Mesothelial cell of epicardium (in vitro differentiated cells): ENCODE measurements around the gene RGS21. TPM values are rescaled to one million over a fixed set of nuclear protein-coding genes. Genes with fewer than 3 reads are reported as not detected.

Experiments used
- DNase-seq, 2 experiments: peaks; one replicate each; pipeline ENCODE4 v3.0.0; 2021; ENCODE audit warnings: low spot score in 2 of 2; ENCODE audit not compliant: unreplicated experiment in 2 of 2
- H3K27ac Mint-ChIP-seq: 2 replicates; pipeline ENCODE4 v1.8.0; 2021; ENCODE audit warnings: mixed read lengths
- H3K27me3 Mint-ChIP-seq: 2 replicates; pipeline ENCODE4 v1.8.0; 2021; ENCODE audit warnings: low read depth, mixed read lengths
- H3K36me3 Mint-ChIP-seq: 2 replicates; pipeline ENCODE4 v1.8.0; 2021; ENCODE audit warnings: mixed read lengths
- H3K4me1 Mint-ChIP-seq: 2 replicates; pipeline ENCODE4 v1.8.0; 2021; ENCODE audit warnings: mixed read lengths
- H3K4me3 Mint-ChIP-seq: 2 replicates; pipeline ENCODE4 v1.8.0; 2021; ENCODE audit warnings: mild to moderate bottlenecking, moderate library complexity, mixed read lengths
- H3K9me3 Mint-ChIP-seq: 2 replicates; pipeline ENCODE4 v1.8.0; 2021; ENCODE audit warnings: mixed read lengths
- total RNA-seq: library from RNA; stranded (reverse); gene quantifications from 3 replicates; pipeline ENCODE4 v1.2.1, GENCODE V29; 2021
- TF ChIP-seq, protein P1 (sequence below): fragments of 200-600 bp; sonication (generic); IDR thresholded peaks from one replicate; pipeline ENCODE4 v1.5.0; 2021; ENCODE audit warnings: antibody characterized with exemption; ENCODE audit not compliant: unreplicated experiment

Gene RGS21
- total RNA-seq, 1 donor from 2014 or later: not detected

DNA sequence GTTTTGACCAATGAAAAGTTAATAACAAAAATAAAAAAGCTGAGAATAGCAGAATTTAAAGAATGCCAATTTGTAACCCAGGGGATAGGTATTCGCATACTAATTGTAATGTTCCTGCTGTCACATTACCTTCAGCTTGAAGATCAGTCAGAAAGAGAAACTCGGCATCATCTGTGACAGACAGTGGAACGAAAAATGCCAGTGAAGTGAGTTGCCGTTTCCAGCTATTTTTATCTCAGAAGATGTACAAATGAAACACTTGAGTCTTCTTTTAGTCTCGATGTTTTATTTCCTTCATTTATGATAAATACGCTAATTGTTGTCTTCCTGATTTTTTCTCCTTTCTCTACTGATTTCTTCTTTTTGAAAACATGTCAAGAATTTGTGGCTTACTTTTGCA is 26.1 kb downstream of the RGS21 start:
- Mint-ChIP-seq H3K36me3 (no peaks in the 10 kb centered on the region), H3K27ac (no peak overlapping the region), H3K4me3 (no peak overlapping the region), H3K4me1 (no peaks in the 10 kb centered on the region), H3K27me3 (peaks cover 5% of the 10 kb centered on the region), H3K9me3 (peaks cover 7% of the 10 kb centered on the region)
- no peak for DNase-seq
- TF ChIP-seq, protein P1, sequence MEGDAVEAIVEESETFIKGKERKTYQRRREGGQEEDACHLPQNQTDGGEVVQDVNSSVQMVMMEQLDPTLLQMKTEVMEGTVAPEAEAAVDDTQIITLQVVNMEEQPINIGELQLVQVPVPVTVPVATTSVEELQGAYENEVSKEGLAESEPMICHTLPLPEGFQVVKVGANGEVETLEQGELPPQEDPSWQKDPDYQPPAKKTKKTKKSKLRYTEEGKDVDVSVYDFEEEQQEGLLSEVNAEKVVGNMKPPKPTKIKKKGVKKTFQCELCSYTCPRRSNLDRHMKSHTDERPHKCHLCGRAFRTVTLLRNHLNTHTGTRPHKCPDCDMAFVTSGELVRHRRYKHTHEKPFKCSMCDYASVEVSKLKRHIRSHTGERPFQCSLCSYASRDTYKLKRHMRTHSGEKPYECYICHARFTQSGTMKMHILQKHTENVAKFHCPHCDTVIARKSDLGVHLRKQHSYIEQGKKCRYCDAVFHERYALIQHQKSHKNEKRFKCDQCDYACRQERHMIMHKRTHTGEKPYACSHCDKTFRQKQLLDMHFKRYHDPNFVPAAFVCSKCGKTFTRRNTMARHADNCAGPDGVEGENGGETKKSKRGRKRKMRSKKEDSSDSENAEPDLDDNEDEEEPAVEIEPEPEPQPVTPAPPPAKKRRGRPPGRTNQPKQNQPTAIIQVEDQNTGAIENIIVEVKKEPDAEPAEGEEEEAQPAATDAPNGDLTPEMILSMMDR: no peak

DNA sequence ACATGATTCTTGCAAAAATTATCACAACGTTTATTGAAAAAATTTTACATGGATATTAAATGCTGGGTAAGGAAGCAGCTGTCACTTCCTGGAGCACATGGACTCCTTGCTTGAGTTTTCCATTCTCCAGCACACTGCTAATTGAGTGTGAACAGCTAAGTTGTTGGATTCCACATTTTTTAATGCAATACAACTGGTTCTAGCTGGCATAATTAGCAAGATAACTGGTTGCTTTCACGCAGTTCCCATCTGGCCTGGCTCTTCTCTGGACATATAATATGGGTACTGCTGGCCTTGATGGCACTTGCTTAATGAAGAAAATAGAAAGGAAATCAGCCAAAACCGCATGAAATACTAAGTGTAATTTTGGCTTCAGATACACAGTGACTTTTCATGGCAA is 26.6 kb downstream of the RGS21 start:
- Mint-ChIP-seq H3K4me1 (no peaks in the 10 kb centered on the region), H3K27ac (no peak overlapping the region), H3K4me3 (no peak overlapping the region), H3K36me3 (no peaks in the 10 kb centered on the region), H3K27me3 (peaks cover 5% of the 10 kb centered on the region), H3K9me3 (peaks cover 7% of the 10 kb centered on the region)
- DNase-seq: no peak
- TF ChIP-seq, protein P1: no peak

DNA sequence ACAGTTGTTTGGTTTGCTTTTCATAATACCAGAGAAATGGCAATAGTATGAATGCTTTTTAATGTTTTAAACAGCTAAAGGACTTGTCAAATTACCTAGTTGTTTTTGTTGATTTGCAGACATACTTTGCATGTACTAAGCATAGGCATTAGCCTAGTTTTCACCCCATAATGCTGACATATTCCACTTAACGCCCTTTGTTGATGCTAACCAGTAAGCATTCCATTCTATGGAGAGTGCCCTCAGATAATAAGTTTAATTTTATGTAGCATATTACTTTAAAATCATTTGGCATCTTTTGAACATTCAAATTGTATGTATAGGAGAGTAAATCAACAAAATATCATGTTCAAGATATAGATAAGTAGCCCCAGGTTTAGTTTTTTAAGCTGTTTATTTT is 32.5 kb downstream of the RGS21 start:
- TF ChIP-seq, protein P1: no peak
- no peaks in the 10 kb centered on the region for H3K9me3 Mint-ChIP-seq

DNA sequence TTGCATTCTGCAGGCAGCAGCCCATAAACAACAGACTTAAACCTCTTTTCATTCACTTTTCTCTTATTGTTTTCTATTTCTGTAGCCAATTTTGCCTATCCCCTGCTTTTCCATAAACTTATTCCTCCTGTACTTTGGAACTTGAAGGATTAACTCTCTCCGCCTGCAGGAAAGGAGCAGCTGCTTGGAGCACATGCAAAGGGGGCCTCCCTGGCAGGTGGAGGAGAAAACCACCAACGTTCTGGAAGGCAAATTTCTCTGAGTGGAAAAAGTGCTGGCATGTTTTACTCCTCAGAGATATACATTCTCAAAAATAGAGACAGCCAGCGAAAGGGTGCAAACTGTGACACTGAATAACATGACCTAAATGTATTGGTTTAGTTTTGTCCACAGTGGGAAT is 33.6 kb downstream of the RGS21 start:
- DNase-seq: no peak
- Mint-ChIP-seq H3K4me3 (no peak overlapping the region), H3K27ac (no peak overlapping the region), H3K36me3 (no peaks in the 10 kb centered on the region), H3K9me3 (no peaks in the 10 kb centered on the region), H3K4me1 (no peaks in the 10 kb centered on the region), H3K27me3 (peaks cover 7% of the 10 kb centered on the region)
- TF ChIP-seq, protein P1: no peak

More for the DNA sequence above, 32.5 kb downstream of the RGS21 start:
- Mint-ChIP-seq H3K27me3 (peaks cover 8% of the 10 kb centered on the region), H3K27ac (no peak overlapping the region), H3K4me3 (no peak overlapping the region), H3K36me3 (no peaks in the 10 kb centered on the region), H3K4me1 (no peaks in the 10 kb centered on the region)
- no peak for DNase-seq

DNA sequence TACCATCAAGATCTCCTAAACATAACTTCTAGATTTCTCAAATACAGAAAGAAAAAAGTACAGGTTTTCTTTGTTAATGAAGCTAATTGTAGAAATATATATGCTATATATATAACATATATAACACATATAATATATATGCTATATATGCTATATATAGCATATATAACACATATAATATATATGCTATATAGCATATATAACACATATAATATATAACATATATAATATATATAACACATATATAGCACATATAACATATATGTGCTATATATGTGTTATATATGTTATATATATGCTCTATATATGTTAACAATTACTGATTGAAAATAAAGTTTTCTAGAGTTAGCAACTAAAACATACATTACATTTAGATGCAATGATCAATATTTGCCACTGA is 34.8 kb downstream of the RGS21 start:
- TF ChIP-seq, protein P1: no peak
- no peaks in the 10 kb centered on the region for H3K4me1 Mint-ChIP-seq
- no peak overlapping the region for H3K27ac Mint-ChIP-seq
- no peaks in the 10 kb centered on the region for H3K9me3 Mint-ChIP-seq
- H3K4me3 Mint-ChIP-seq: no peak overlapping the region
- H3K36me3 Mint-ChIP-seq: no peaks in the 10 kb centered on the region
- no peak for DNase-seq
- peaks cover 4% of the 10 kb centered on the region for H3K27me3 Mint-ChIP-seq

DNA sequence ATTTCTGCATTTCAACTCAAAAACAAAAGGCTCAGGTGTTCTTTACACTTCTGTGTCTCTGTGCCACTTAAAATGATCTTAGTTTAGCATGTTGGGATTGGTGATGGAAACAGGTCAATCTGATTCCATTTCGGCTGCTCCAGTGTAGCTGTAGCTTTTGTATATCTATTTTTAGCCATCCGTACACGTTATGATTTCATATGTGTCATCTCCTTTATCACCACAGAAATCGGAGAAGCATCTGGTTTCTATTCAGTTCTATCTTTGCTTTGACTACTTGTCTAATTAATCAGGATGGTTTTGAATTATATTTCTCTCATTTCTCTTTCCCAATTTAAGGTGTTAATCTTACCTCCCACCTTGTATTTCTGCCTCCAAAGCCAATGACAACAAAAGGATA is 41.1 kb downstream of the RGS21 start:
- H3K27me3 Mint-ChIP-seq: peaks cover 23% of the 10 kb centered on the region
- H3K9me3 Mint-ChIP-seq: no peaks in the 10 kb centered on the region
- DNase-seq: no peak
- no peaks in the 10 kb centered on the region for H3K36me3 Mint-ChIP-seq
- TF ChIP-seq, protein P1: no peak
- H3K4me3 Mint-ChIP-seq: no peak overlapping the region
- no peak overlapping the region for H3K27ac Mint-ChIP-seq
- no peaks in the 10 kb centered on the region for H3K4me1 Mint-ChIP-seq
